IMR-90 (cell line): Measurements from ENCODE around the gene ACOD1. TPM values are rescaled to one million over a fixed set of nuclear protein-coding genes. Genes with fewer than 3 reads are reported as not detected.

Source experiments
- ATAC-seq: fragments of 200-7000 bp; cut with Tn5 transposase; 2 replicates; pipeline ENCODE4 v1.9.1; 2020; ENCODE audit warnings: low read depth, mild to moderate bottlenecking, moderate library complexity
- BruUV-seq: library from RNA; stranded (reverse); fragments of 400-500 nt; replicated peaks from 2 replicates; lab custom pipeline; 2021; lab: Mats Ljungman, UMichigan
- CTCF ChIA-PET: fragments of 300-600 bp; formaldehyde crosslinking; extraction: SDS; loops from one replicate; lab custom pipeline; 2021; ENCODE audit warnings: antibody characterized with exemption; lab: Yijun Ruan, JAX
- POLR2A ChIA-PET: fragments of 300-600 bp; sonication (Branson Sonifier 250); formaldehyde crosslinking; loops from one replicate; lab custom pipeline; 2022; ENCODE audit warnings: antibody characterized with exemption; ENCODE audit not compliant: unreplicated experiment; lab: Charles Lee
- DNase-seq: peaks from one replicate; pipeline ENCODE4 v3.0.0; 2013
- H2AFZ ChIP-seq: replicated peaks from 2 replicates; pipeline ENCODE3; 2013; ENCODE audit warnings: low read length, mild to moderate bottlenecking; ENCODE audit not compliant: poor library complexity
- H2AK5ac ChIP-seq: 2 replicates; pipeline ENCODE4 v1.6.1; 2013; ENCODE audit warnings: low read depth, low read length, inconsistent platforms
- H2AK9ac ChIP-seq: replicated peaks from 2 replicates; pipeline ENCODE3; 2013; ENCODE audit warnings: mild to moderate bottlenecking, low read depth, low read length, moderate library complexity; ENCODE audit not compliant: poor library complexity
- H2BK120ac ChIP-seq: 2 replicates; pipeline ENCODE4 v1.6.1; 2013; ENCODE audit warnings: low read depth, low read length, inconsistent platforms
- H2BK15ac ChIP-seq: 3 replicates; pipeline ENCODE4 v1.6.1; 2013; ENCODE audit warnings: low read depth, low read length, inconsistent platforms
- H2BK20ac ChIP-seq: 2 replicates; pipeline ENCODE4 v1.6.1; 2013; ENCODE audit warnings: low read depth, mild to moderate bottlenecking, inconsistent platforms, low read length, moderate library complexity
- H2BK5ac ChIP-seq: 2 replicates; pipeline ENCODE4 v1.6.1; 2013; ENCODE audit warnings: mild to moderate bottlenecking, low read depth, low read length, inconsistent platforms; ENCODE audit not compliant: poor library complexity, severe bottlenecking
- H3K14ac ChIP-seq: replicated peaks from 2 replicates; pipeline ENCODE4 v1.6.1; 2013; ENCODE audit warnings: low read depth, low read length, inconsistent platforms
- H3K18ac ChIP-seq: 2 replicates; pipeline ENCODE4 v1.6.1; 2013; ENCODE audit warnings: low read depth, low read length, control low read depth
- H3K23ac ChIP-seq: 2 replicates; pipeline ENCODE4 v1.6.1; 2013; ENCODE audit warnings: low read depth, low read length, inconsistent platforms
- H3K27ac ChIP-seq: 2 replicates; pipeline ENCODE4 v1.5.1; 2013; ENCODE audit warnings: mild to moderate bottlenecking, control low read depth, low read length; ENCODE audit not compliant: insufficient read depth
- H3K27me3 ChIP-seq: 2 replicates; pipeline ENCODE4 v1.6.1; 2013; ENCODE audit warnings: low read length; ENCODE audit not compliant: control insufficient read depth, insufficient read depth
- H3K36me3 ChIP-seq: 2 replicates; pipeline ENCODE4 v1.6.1; 2013; ENCODE audit warnings: low read length, mixed read lengths; ENCODE audit not compliant: control insufficient read depth, insufficient read depth
- H3K4ac ChIP-seq: 2 replicates; pipeline ENCODE4 v1.6.1; 2013; ENCODE audit warnings: low read depth, low read length, inconsistent platforms
- H3K4me1 ChIP-seq: 2 replicates; pipeline ENCODE4 v1.6.1; 2013; ENCODE audit warnings: low read length, mixed read lengths; ENCODE audit not compliant: control insufficient read depth, insufficient read depth
- H3K4me2 ChIP-seq: 2 replicates; pipeline ENCODE4 v1.6.1; 2013; ENCODE audit warnings: low read depth, mild to moderate bottlenecking, control low read depth, low read length, moderate library complexity
- H3K4me3 ChIP-seq: 2 replicates; pipeline ENCODE4 v1.5.1; 2013; ENCODE audit warnings: low read depth, mild to moderate bottlenecking, control low read depth, low read length, moderate library complexity; ENCODE audit not compliant: insufficient read depth
- H3K56ac ChIP-seq: 2 replicates; pipeline ENCODE4 v1.6.1; 2013; ENCODE audit warnings: low read length, inconsistent platforms; ENCODE audit not compliant: insufficient read depth; ENCODE audit errors: extremely low read depth
- H3K79me1 ChIP-seq, 2 experiments: 2 replicates each; pipeline ENCODE4 v1.6.1; 2013; ENCODE audit warnings: low read length in 2 of 2, inconsistent platforms in 1 of 2, low read depth in 1 of 2
- H3K9ac ChIP-seq: 2 replicates; pipeline ENCODE4 v1.6.1; 2013; ENCODE audit warnings: low read depth, low read length, control low read depth
- H3K9me1 ChIP-seq: 2 replicates; pipeline ENCODE4 v1.6.1; 2013; ENCODE audit warnings: low read length, inconsistent platforms; ENCODE audit not compliant: insufficient read depth
- H3K9me3 ChIP-seq: 2 replicates; pipeline ENCODE4 v1.6.1; 2013; ENCODE audit warnings: low read length; ENCODE audit not compliant: control insufficient read depth, insufficient read depth
- H4K20me1 ChIP-seq: 2 replicates; pipeline ENCODE4 v1.6.1; 2013; ENCODE audit warnings: low read length, inconsistent platforms; ENCODE audit not compliant: insufficient read depth
- H4K5ac ChIP-seq: 2 replicates; pipeline ENCODE4 v1.6.1; 2013; ENCODE audit warnings: mild to moderate bottlenecking, low read depth, low read length, control low read depth
- H4K8ac ChIP-seq, 2 experiments: 2 replicates each; pipeline ENCODE4 v1.6.1; 2013; ENCODE audit warnings: low read depth in 2 of 2, low read length in 2 of 2, control low read depth in 1 of 2, inconsistent platforms in 1 of 2
- H4K91ac ChIP-seq: 2 replicates; pipeline ENCODE4 v1.6.1; 2013; ENCODE audit warnings: low read depth, low read length, inconsistent platforms; ENCODE audit not compliant: insufficient read depth
- BHLHE40 ChIP-seq: fragments of 150-350 bp; IDR thresholded peaks from 2 replicates; pipeline ENCODE4 v1.6.1; 2016; ENCODE audit warnings: mild to moderate bottlenecking, low read depth, low read length
- CEBPB ChIP-seq: IDR thresholded peaks from 2 replicates; pipeline ENCODE4 v1.6.1; 2012; ENCODE audit warnings: low read depth, low read length, improper control_type of control experiment
- CHD1 ChIP-seq: IDR thresholded peaks from 2 replicates; pipeline ENCODE4 v1.6.1; 2012; ENCODE audit warnings: low read depth, low read length, improper control_type of control experiment
- ELK1 ChIP-seq: fragments of 150-350 bp; IDR thresholded peaks from 2 replicates; pipeline ENCODE4 v1.6.1; 2016; ENCODE audit warnings: low read depth, mild to moderate bottlenecking, low read length, moderate library complexity, borderline replicate concordance
- FOS ChIP-seq: fragments of 150-350 bp; IDR thresholded peaks from 2 replicates; pipeline ENCODE4 v1.6.1; 2016; ENCODE audit warnings: low read depth, low read length
- MAFK ChIP-seq: IDR thresholded peaks from 2 replicates; pipeline ENCODE4 v1.6.1; 2012; ENCODE audit warnings: low read depth, low read length, improper control_type of control experiment
- MAZ ChIP-seq: IDR thresholded peaks from 2 replicates; pipeline ENCODE4 v1.6.1; 2012; ENCODE audit warnings: low read depth, mild to moderate bottlenecking, low read length, improper control_type of control experiment, moderate library complexity, borderline replicate concordance
- MXI1 ChIP-seq: IDR thresholded peaks from 2 replicates; pipeline ENCODE4 v1.6.1; 2012; ENCODE audit warnings: low read depth, mild to moderate bottlenecking, low read length, moderate library complexity, borderline replicate concordance
- NFE2L2 ChIP-seq: fragments of 150-350 bp; IDR thresholded peaks from 2 replicates; pipeline ENCODE4 v1.6.1; 2016; ENCODE audit warnings: low read depth, mild to moderate bottlenecking, low read length
- POLR2A ChIP-seq: IDR thresholded peaks from 2 replicates; pipeline ENCODE4 v1.6.1; 2012; ENCODE audit warnings: mild to moderate bottlenecking, low read depth, low read length
- RAD21 ChIP-seq: IDR thresholded peaks from 2 replicates; pipeline ENCODE4 v1.6.1; 2012; ENCODE audit warnings: low read length, improper control_type of control experiment
- RCOR1 ChIP-seq: IDR thresholded peaks from 2 replicates; pipeline ENCODE4 v1.6.1; 2012; ENCODE audit warnings: mild to moderate bottlenecking, low read length, improper control_type of control experiment; ENCODE audit not compliant: insufficient replicate concordance
- RFX5 ChIP-seq: IDR thresholded peaks from 2 replicates; pipeline ENCODE4 v1.8.0; 2012; ENCODE audit warnings: low read depth, mild to moderate bottlenecking, low read length, moderate library complexity
- SMC3 ChIP-seq: fragments of 150-350 bp; IDR thresholded peaks from 2 replicates; pipeline ENCODE4 v1.6.1; 2016; ENCODE audit warnings: low read depth, mild to moderate bottlenecking, antibody characterized with exemption, low read length, moderate library complexity
- WGBS, 2 experiments: methylation state at CpG; one replicate each; pipeline versions ENCODE4 v1.1.5 to v1.1.7; 2013; ENCODE audit warnings: missing lambda C conversion rate in 2 of 2; ENCODE audit not compliant: insufficient read length in 1 of 2; ENCODE audit errors: extremely low coverage in 2 of 2; 5-methylcytosine and 5-hydroxymethylcytosine counted together
- dilution Hi-C: fragments of 300-500 bp; cut with HindIII; formaldehyde crosslinking; loops from one replicate; pipeline ENCODE4 v1.14.3; 2018; ENCODE audit warnings: low sequenced_read_pairs; ENCODE audit not compliant: unreplicated experiment
- in situ Hi-C: fragments of 300-500 bp; cut with MboI; formaldehyde crosslinking; loops from 3 replicates; pipeline ENCODE4 v1.14.3; 2019; ENCODE audit warnings: low sequenced_read_pairs, inconsistent platforms, mixed read lengths
- intact Hi-C: fragments of 100-400 bp; cut with micrococcal nuclease; formaldehyde crosslinking; loops from 2 replicates; pipeline ENCODE4 v1.10.0; 2022
- polyA plus RNA-seq, 3 experiments: library from polyadenylated mRNA; depleted of rRNA; stranded (reverse); fragments of >200 nt; gene quantifications; 2 replicates each; pipeline ENCODE4 v1.2.3, GENCODE V29; 2012; ENCODE audit warnings: low replicate concordance in 1 of 3
- total RNA-seq: library from RNA; depleted of rRNA; stranded (reverse); fragments of >200 nt; gene quantifications from 2 replicates; pipeline ENCODE4 v1.2.3, GENCODE V29; 2012
- TF ChIP-seq, protein P1 (sequence below): fragments of 150-350 bp; IDR thresholded peaks from 2 replicates; pipeline ENCODE4 v1.6.1; 2017; ENCODE audit warnings: mild to moderate bottlenecking, antibody characterized with exemption, low read length, low read depth
- TF ChIP-seq, protein P2 (sequence below): conservative IDR thresholded peaks from 2 replicates; pipeline ENCODE4 v1.5.1; 2012; ENCODE audit warnings: mild to moderate bottlenecking, low read depth, low read length, improper control_type of control experiment

The ACOD1 gene
- total and polyA plus RNA-seq, 2 of the 4 experiments (the other 2 are of a cell fraction), result not detected

DNA sequence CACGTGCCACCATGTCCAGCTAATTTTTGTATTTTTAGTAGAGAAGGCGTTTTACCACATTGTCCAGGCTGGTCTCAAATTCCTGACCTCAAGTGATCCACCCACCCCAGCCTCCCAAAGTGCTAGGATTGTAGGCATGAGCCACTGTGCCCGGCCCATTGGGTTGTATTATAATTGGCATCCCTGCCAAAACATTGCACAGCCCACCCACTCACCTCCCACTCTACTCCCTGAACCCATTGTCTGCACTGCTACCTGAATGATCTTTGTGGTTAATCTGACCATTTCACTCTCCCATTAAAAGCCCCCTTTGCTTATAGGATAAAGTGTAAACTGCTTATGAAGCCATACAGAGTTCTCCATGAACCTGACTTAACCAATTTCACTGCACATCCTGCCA is 35.8 kb upstream of the ACOD1 start:
- intact Hi-C loops (no loop called here), in situ Hi-C loops (loop anchor here (25.0 kb wide), 2 partner anchors 425 to 1225 kb away; no protein-coding TSS in a partner anchor), dilution Hi-C loops (no loop called here)
- no peak overlapping the region for H3K14ac ChIP-seq
- no peak overlapping the region for H2BK5ac ChIP-seq
- H3K9ac ChIP-seq, result no peak overlapping the region
- H3K27ac ChIP-seq, result no peak overlapping the region
- no CpG with 5 or more reads among the region's 3 CpGs for WGBS, 2 experiments
- H3K18ac ChIP-seq, result no peak overlapping the region
- no peak overlapping the region for H2BK20ac ChIP-seq
- DNase-seq (no peak), ATAC-seq (no peak)
- ChIA-PET CTCF (no interaction called here), POLR2A (no interaction called here)
- no peaks in the 10 kb centered on the region for H3K4me1 ChIP-seq
- H2BK15ac ChIP-seq, result no peak overlapping the region
- no peak overlapping the region for H3K4ac ChIP-seq
- no TSS peak for BruUV-seq
- TF ChIP-seq NFE2L2 (no peak), POLR2A (no peak), CEBPB (no peak), RAD21 (no peak), ELK1 (no peak), RCOR1 (no peak), MXI1 (no peak), RFX5 (no peak), SMC3 (no peak), FOS (no peak), MAFK (no peak), CHD1 (no peak), BHLHE40 (no peak), MAZ (no peak)
- TF ChIP-seq, protein P1, sequence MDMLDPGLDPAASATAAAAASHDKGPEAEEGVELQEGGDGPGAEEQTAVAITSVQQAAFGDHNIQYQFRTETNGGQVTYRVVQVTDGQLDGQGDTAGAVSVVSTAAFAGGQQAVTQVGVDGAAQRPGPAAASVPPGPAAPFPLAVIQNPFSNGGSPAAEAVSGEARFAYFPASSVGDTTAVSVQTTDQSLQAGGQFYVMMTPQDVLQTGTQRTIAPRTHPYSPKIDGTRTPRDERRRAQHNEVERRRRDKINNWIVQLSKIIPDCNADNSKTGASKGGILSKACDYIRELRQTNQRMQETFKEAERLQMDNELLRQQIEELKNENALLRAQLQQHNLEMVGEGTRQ, result no peak
- TF ChIP-seq, protein P2, sequence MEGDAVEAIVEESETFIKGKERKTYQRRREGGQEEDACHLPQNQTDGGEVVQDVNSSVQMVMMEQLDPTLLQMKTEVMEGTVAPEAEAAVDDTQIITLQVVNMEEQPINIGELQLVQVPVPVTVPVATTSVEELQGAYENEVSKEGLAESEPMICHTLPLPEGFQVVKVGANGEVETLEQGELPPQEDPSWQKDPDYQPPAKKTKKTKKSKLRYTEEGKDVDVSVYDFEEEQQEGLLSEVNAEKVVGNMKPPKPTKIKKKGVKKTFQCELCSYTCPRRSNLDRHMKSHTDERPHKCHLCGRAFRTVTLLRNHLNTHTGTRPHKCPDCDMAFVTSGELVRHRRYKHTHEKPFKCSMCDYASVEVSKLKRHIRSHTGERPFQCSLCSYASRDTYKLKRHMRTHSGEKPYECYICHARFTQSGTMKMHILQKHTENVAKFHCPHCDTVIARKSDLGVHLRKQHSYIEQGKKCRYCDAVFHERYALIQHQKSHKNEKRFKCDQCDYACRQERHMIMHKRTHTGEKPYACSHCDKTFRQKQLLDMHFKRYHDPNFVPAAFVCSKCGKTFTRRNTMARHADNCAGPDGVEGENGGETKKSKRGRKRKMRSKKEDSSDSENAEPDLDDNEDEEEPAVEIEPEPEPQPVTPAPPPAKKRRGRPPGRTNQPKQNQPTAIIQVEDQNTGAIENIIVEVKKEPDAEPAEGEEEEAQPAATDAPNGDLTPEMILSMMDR, result no peak
- no peak overlapping the region for H3K4me3 ChIP-seq
- H3K23ac ChIP-seq, result no peak overlapping the region
- H2AK5ac ChIP-seq, result no peak overlapping the region
- no peak overlapping the region for H3K4me2 ChIP-seq
- H3K9me3 ChIP-seq, result no peaks in the 10 kb centered on the region
- no peak overlapping the region for H2AK9ac ChIP-seq
- H2AFZ ChIP-seq, result no peak overlapping the region
- no peak overlapping the region for H4K5ac ChIP-seq
- H2BK120ac ChIP-seq, result no peak overlapping the region
- no peak overlapping the region for H3K56ac ChIP-seq
- H4K91ac ChIP-seq, result no peak overlapping the region
- H4K20me1 ChIP-seq, result no peaks in the 10 kb centered on the region
- no peak overlapping the region for H4K8ac ChIP-seq
- no peaks in the 10 kb centered on the region for H3K9me1 ChIP-seq
- H3K79me1 ChIP-seq, result no peaks in the 10 kb centered on the region
- H3K36me3 ChIP-seq, result no peaks in the 10 kb centered on the region
- H3K27me3 ChIP-seq, result peaks cover 12% of the 10 kb centered on the region
